Endothelial cell of hepatic sinusoid (primary cell): Measurements from ENCODE around the gene ELMO1.

Experiments
- in situ Hi-C: cut with HindIII; loops from 2 replicates; pipeline ENCODE4 v1.10.0; 2017; ENCODE audit warnings: low sequenced_read_pairs

ELMO1 gene

DNA sequence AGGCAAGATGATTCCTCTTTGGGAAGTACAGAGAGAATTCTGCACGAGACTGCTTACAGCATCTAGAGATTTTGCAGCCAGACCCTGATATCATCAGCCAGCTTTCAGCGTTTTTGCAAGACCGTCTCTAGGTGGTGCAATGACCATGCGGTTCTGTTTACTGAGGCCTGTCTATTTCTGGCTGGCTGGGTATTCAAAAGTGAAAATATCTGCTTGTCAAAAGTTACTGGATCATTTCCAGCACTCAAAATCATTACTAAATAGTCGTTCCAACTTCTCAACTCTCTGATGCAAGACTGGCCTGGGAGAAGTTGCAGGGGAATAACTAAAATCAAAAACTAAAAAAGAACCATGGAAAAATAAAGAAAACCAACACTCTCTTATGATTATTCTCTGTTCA lies 240.1 kb downstream of the ELMO1 start:
- in situ Hi-C loops, result loop anchor here (10.0 kb wide), 1 partner anchor 724 kb away; no protein-coding TSS in a partner anchor

- in situ Hi-C loops, result loop anchor here (10.0 kb wide), 1 partner anchor 721 kb away; no protein-coding TSS in a partner anchor
These were observed 242.5 kb downstream of the ELMO1 start for GRCh38 chr7:37206192-37206591.

- in situ Hi-C loops, result loop anchor here (10.0 kb wide), 1 partner anchor 721 kb away; no protein-coding TSS in a partner anchor
These were observed 243.2 kb downstream of the ELMO1 start for GRCh38 chr7:37205451-37205850.

DNA sequence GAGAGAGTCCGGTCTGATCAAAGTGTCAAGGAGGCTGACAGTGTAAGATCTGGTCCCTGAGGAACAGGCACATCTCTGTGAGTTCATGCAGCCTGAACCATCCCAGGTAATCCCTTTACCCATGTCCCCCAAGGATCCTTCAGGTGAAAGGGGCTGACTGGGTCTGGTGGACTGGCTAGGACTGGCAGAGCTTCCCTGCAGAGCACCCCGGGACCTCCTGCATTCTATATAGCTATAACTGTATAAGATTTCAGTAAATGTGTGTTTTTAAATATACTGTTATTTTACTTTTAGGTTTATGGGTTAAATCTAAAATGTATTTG lies 246.8 kb downstream of the ELMO1 start:
- in situ Hi-C loops, result loop anchor here (10.0 kb wide), 1 partner anchor 717 kb away; no protein-coding TSS in a partner anchor

- in situ Hi-C loops, result loop anchor here (10.0 kb wide), 1 partner anchor 716 kb away; no protein-coding TSS in a partner anchor
These were observed 247.4 kb downstream of the ELMO1 start for GRCh38 chr7:37201003-37201875.

DNA sequence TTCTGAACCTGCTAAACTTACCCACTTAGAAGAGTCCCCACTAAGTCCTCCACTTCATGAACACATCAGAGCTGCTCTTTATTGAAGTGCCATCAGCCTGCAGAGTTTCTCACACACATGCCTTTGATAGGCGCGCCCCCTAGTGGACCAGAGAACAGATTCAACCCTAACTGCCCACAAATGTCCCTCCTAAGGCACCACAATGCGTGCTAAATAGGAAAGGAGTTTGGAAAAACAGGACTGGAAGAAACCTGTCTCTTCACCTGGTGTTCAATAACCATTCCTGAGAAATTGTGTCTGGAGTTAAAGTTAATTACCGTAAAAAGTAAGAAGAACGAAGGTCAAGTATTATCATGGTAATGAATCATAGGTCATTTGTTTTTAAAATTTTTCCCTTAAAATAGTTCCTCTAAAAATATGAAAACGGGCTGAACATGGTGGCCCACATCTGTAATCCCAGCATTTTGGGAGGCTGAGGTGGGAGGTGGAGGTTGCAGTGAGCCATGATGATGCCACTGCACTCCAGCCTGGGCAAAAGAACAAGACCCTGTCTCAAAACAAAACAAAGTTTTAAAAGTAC lies 249.7 kb downstream of the ELMO1 start:
- in situ Hi-C loops, result loop anchor here (25.0 kb wide), 2 partner anchors 212 to 512 kb away; no protein-coding TSS in a partner anchor

DNA sequence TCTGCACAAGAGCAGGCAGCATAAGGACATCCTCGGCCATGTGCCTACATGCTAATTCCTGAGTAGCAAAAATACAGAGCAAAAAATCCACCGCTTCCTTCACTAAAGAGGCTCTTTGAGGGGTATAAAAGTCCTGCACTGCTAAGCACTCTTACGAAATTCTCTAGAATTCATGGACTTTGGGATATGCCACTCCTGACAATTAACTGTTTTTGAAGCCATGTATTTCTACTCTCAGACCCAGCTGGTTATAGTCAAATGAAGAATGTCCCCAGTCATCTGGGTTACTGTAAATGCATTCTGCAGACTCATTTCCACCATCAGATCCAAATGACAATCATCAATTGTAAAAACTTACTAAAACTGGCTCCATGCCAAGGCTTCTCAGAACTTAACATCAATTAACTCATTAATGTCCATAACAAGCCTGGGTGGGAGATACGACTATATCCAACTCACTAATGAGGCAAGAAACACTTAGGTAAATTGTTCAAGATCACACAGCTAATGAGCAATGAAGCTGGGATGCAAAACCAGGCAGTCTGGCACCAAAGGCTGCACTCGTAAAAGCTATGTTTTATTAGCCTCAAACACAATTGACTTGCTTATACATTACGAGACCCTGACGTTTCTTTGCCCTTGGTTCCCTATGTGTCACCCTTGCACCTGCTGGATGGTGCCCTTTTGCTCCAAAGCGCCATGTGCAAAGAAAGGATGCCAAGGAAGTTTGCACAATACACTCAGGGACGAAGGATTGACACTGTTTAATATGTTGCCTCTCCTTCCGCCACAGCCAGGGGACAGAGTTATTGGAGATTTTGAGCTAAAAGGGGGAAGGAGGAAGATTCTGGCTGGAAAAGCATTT lies 250.4 kb downstream of the ELMO1 start:
- in situ Hi-C loops, result loop anchor here (25.0 kb wide), 2 partner anchors 211 to 511 kb away; no protein-coding TSS in a partner anchor

- in situ Hi-C loops, result loop anchor here (25.0 kb wide), 2 partner anchors 210 to 510 kb away; no protein-coding TSS in a partner anchor
These were observed 251.6 kb downstream of the ELMO1 start for GRCh38 chr7:37197108-37197507.

- in situ Hi-C loops, result loop anchor here (25.0 kb wide), 2 partner anchors 209 to 509 kb away; no protein-coding TSS in a partner anchor
These were observed 252.0 kb downstream of the ELMO1 start for GRCh38 chr7:37196676-37197075.

- in situ Hi-C loops, result loop anchor here (25.0 kb wide), 2 partner anchors 208 to 508 kb away; no protein-coding TSS in a partner anchor
These were observed 253.3 kb downstream of the ELMO1 start for GRCh38 chr7:37195388-37195787.

GRCh38 chr7:37194943-37195342 lies 253.7 kb downstream of the ELMO1 start:
- in situ Hi-C loops, result loop anchor here (25.0 kb wide), 2 partner anchors 208 to 508 kb away; no protein-coding TSS in a partner anchor

DNA sequence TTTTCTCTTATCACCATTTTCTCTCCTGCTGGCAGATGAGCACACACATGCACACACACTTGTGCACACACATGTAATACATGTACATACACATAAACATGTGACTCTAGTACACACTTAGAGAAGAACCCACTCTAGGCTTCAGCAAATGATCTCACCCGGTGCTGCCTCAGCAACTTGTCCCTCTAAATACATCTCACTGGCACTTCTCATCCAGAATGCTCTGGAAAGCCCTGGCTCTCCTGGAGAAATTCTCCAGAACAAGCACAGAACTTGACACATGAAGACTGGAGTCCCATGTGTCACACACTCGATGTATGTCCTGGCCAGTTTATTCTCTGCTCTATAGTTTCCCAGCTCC lies 254.9 kb downstream of the ELMO1 start:
- in situ Hi-C loops, result loop anchor here (25.0 kb wide), 2 partner anchors 206 to 506 kb away; no protein-coding TSS in a partner anchor

GRCh38 chr7:37193087-37193774 lies 255.4 kb downstream of the ELMO1 start:
- in situ Hi-C loops, result loop anchor here (25.0 kb wide), 2 partner anchors 206 to 506 kb away; no protein-coding TSS in a partner anchor

DNA sequence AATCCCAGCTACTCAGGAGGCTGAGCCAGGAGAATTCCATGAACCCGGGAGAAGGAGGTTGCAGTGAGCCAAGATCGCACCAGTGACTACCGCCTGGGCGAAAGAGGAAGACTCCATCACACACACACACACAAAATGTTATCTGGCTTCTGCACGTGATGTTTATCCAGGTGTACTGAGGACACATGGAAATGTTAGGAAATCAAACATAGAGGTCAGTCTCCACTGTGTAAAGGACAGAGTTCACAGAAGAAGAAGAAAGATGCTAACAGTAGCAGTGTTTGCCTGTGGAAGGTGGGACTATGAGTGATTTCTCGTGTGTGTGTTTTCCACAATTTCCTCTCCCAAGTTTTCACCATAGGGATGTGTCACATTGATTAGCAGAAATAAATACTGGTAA lies 256.9 kb downstream of the ELMO1 start:
- in situ Hi-C loops, result loop anchor here (25.0 kb wide), 2 partner anchors 204 to 504 kb away; no protein-coding TSS in a partner anchor

GRCh38 chr7:37187179-37187578 lies 261.5 kb downstream of the ELMO1 start:
- in situ Hi-C loops, result loop anchor here (25.0 kb wide), 2 partner anchors 200 to 500 kb away; no protein-coding TSS in a partner anchor

- in situ Hi-C loops, result loop anchor here (25.0 kb wide), 2 partner anchors 199 to 499 kb away; no protein-coding TSS in a partner anchor
These were observed 261.9 kb downstream of the ELMO1 start for GRCh38 chr7:37186753-37187152.

- in situ Hi-C loops, result loop anchor here (25.0 kb wide), 2 partner anchors 194 to 494 kb away; no protein-coding TSS in a partner anchor
These were observed 267.1 kb downstream of the ELMO1 start for GRCh38 chr7:37181550-37181932.

DNA sequence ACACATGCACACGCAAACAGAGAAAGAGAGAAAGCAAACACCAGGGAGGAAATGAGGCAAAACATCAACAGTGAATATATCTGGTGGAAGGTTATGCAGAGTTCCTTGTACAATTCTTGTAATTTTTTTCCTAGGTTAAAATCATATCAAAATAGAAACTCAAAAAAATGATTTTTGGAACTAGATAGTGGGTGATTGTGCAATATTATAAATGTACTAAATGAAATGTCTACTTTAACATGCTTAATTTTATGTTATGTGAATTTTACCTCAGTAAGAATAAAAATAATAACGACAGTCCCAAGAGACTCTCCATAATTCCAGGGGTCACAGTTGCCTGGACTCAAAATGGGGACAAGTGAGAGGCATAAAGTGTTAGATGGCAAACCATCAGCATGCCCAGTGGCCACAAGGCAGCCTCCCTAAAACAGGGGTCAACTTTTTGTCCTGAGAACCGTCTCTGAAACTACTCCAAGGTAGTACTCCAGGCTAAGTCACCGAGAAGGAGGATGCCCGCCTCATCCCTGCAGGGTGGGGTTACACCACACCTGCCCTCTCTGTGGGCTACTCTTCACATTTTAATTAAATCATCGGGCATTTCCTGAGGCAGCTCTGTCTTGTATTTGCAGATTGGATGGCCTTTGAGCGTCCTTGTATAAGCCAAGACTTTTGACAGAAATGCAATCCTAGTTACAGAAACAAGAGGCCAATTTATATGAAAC lies 267.7 kb downstream of the ELMO1 start:
- in situ Hi-C loops, result loop anchor here (25.0 kb wide), 2 partner anchors 194 to 494 kb away; no protein-coding TSS in a partner anchor

- in situ Hi-C loops, result loop anchor here (25.0 kb wide), 2 partner anchors 189 to 489 kb away; no protein-coding TSS in a partner anchor
These were observed 272.6 kb downstream of the ELMO1 start for GRCh38 chr7:37176079-37176478.
